Measurements from ENCODE around the gene THPO. TPM values are rescaled to one million over a fixed set of nuclear protein-coding genes. Genes with fewer than 3 reads are reported as not detected.

Gene THPO
- total and polyA plus RNA-seq, 2 donors (not counting 3 experiments of a cell fraction or from before 2014, with no cell fraction given), result 0.08 TPM; not detected in 1

GRCh38 chr3:184325269-184325668 lies 52.7 kb downstream of the THPO start:
- no peak for DNase-seq (ENCODE audit: low read depth, low spot score)
- dilution Hi-C loops (cut with MboI; ENCODE audit: extremely low pct_ligation_motif_present, low sequenced_read_pairs), result no loop called here
- Histone ChIP-seq H3K79me2 (ENCODE audit: control insufficient read depth, insufficient read depth, low read length) (peaks cover 73% of the 10 kb centered on the region), H3K9ac (replicated peaks; ENCODE audit: extremely low read depth, insufficient read depth, low read length) (no peak overlapping the region), H3K27ac (ENCODE audit: insufficient read depth, low read depth, low read length) (no peak overlapping the region), H3K36me3 (ENCODE audit: control insufficient read depth in 2 of 2, extremely low read depth in 1 of 2, insufficient read depth in 2 of 2, low read length in 2 of 2) (peaks cover 76 to 84% of the 10 kb centered on the region in 2 experiments), H2AFZ (ENCODE audit: low read depth, low read length) (no peak overlapping the region), H3K4me3 (replicated peaks in 1 of 3; ENCODE audit: insufficient read depth in 1 of 3, low read depth in 1 of 3, low read length in 3 of 3) (no peak overlapping the region), H3K4me1 (ENCODE audit: control insufficient read depth, extremely low read depth, insufficient read depth, low read length) (peaks cover 9% of the 10 kb centered on the region), H3K27me3 (ENCODE audit: control insufficient read depth in 2 of 2, insufficient read depth in 2 of 2, low read length in 2 of 2) (no peaks in the 10 kb centered on the region), H3K9me3 (replicated peaks; ENCODE audit: control insufficient read depth, insufficient read depth, low read length) (no peaks in the 10 kb centered on the region), H3K9me1 (replicated peaks; ENCODE audit: control insufficient read depth, extremely low read depth, insufficient read depth, low read length) (no peaks in the 10 kb centered on the region), H3K4me2 (ENCODE audit: insufficient read depth, low read length) (no peak overlapping the region), H4K20me1 (replicated peaks; ENCODE audit: control insufficient read depth, extremely low read depth, insufficient read depth, low read length) (no peaks in the 10 kb centered on the region)
- no peak for FAIRE-seq
- intact Hi-C loops (cut with micrococcal nuclease), result no loop called here
- CTCF ChIA-PET, result no interaction called here
- BruUV-seq (replicated peaks), result no TSS peak
- POLR2A ChIA-PET, result no interaction called here
- no peak for TF ChIP-seq MYC (IDR thresholded peaks at IDR 0.05; ENCODE audit: low read depth, low read length)
- no peak for TF ChIP-seq CTCF (IDR thresholded peaks at IDR 0.05; ENCODE audit: extremely low read depth in 1 of 2, insufficient read depth in 1 of 2, low read depth in 1 of 2, low read length in 2 of 2)
- TF ChIP-seq EZH2 (IDR thresholded peaks at IDR 0.05; ENCODE audit: borderline replicate concordance, low read depth, low read length, severe bottlenecking), result no peak

GRCh38 chr3:184323696-184324095 lies 54.3 kb downstream of the THPO start:
- peaks cover 23% of the 10 kb centered on the region for H3K4me1 ChIP-seq (ENCODE audit: control insufficient read depth, extremely low read depth, insufficient read depth, low read length)
- TF ChIP-seq EZH2 (IDR thresholded peaks at IDR 0.05; ENCODE audit: borderline replicate concordance, low read depth, low read length, severe bottlenecking), result no peak
- TF ChIP-seq MYC (IDR thresholded peaks at IDR 0.05; ENCODE audit: low read depth, low read length), result no peak
- TF ChIP-seq GATA2 (IDR thresholded peaks at IDR 0.05; ENCODE audit: insufficient read depth, insufficient read length, low read depth, low read length), result no peak
- TF ChIP-seq FOS (IDR thresholded peaks at IDR 0.05; ENCODE audit: borderline replicate concordance, insufficient read depth, low read length), result no peak
- no peak for TF ChIP-seq POLR2A (IDR thresholded peaks at IDR 0.05; ENCODE audit: low read depth, low read length)
- TF ChIP-seq JUN (IDR thresholded peaks at IDR 0.05; ENCODE audit: borderline replicate concordance, insufficient read depth, insufficient read length, low read depth), result no peak
- TF ChIP-seq POLR2AphosphoS5 (IDR thresholded peaks at IDR 0.05; ENCODE audit: insufficient read depth, low read depth, low read length), result no peak
- no peaks in the 10 kb centered on the region for H3K27me3 ChIP-seq (ENCODE audit: control insufficient read depth in 2 of 2, insufficient read depth in 2 of 2, low read length in 2 of 2)
- no peaks in the 10 kb centered on the region for H4K20me1 ChIP-seq (replicated peaks; ENCODE audit: control insufficient read depth, extremely low read depth, insufficient read depth, low read length)
- dilution Hi-C loops (cut with MboI; ENCODE audit: extremely low pct_ligation_motif_present, low sequenced_read_pairs) (no loop called here), intact Hi-C loops (cut with micrococcal nuclease) (no loop called here)
- peaks cover 69 to 78% of the 10 kb centered on the region in 2 experiments for H3K36me3 ChIP-seq (ENCODE audit: control insufficient read depth in 2 of 2, extremely low read depth in 1 of 2, insufficient read depth in 2 of 2, low read length in 2 of 2)
- no peaks in the 10 kb centered on the region for H3K9me3 ChIP-seq (replicated peaks; ENCODE audit: control insufficient read depth, insufficient read depth, low read length)
- H3K4me3 ChIP-seq (replicated peaks in 1 of 3; ENCODE audit: insufficient read depth in 1 of 3, low read depth in 1 of 3, low read length in 3 of 3), result no peak overlapping the region
- H3K79me2 ChIP-seq (ENCODE audit: control insufficient read depth, insufficient read depth, low read length), result peaks cover 83% of the 10 kb centered on the region
- no peaks in the 10 kb centered on the region for H3K9me1 ChIP-seq (replicated peaks; ENCODE audit: control insufficient read depth, extremely low read depth, insufficient read depth, low read length)
- no TSS peak for BruUV-seq (replicated peaks)
- FAIRE-seq (no peak), DNase-seq (ENCODE audit: low read depth, low spot score) (no peak)
- no peak overlapping the region for H3K27ac ChIP-seq (ENCODE audit: insufficient read depth, low read depth, low read length)
- H3K9ac ChIP-seq (replicated peaks; ENCODE audit: extremely low read depth, insufficient read depth, low read length), result no peak overlapping the region
- POLR2A ChIA-PET, result no interaction called here
- H2AFZ ChIP-seq (ENCODE audit: low read depth, low read length), result no peak overlapping the region
- CTCF ChIA-PET, result no interaction called here
- H3K4me2 ChIP-seq (ENCODE audit: insufficient read depth, low read length), result no peak overlapping the region

Measured in endothelial cell of umbilical vein (primary cell).